Neural cell (in vitro differentiated cells): ENCODE results near the gene MAST4.

ENCODE experiments used
- EP300 ChIP-seq: fragments of 450-650 bp; conservative IDR thresholded peaks from 2 replicates; pipeline ENCODE4 v1.6.1; 2014; ENCODE audit warnings: antibody characterized with exemption, mild to moderate bottlenecking, moderate library complexity; ENCODE audit not compliant: poor library complexity, severe bottlenecking
- EZH2 ChIP-seq: fragments of 200-600, 300-800 bp; shearing (Covaris generic), sonication (generic); IDR thresholded peaks from 2 replicates; pipeline ENCODE4 v1.6.1; 2014; ENCODE audit warnings: antibody characterized with exemption, low read length, borderline replicate concordance, mild to moderate bottlenecking; ENCODE audit not compliant: insufficient read depth, poor library complexity, severe bottlenecking
- POLR2AphosphoS5 ChIP-seq: IDR thresholded peaks from 2 replicates; pipeline ENCODE4 v1.6.1; 2012
- TF ChIP-seq, protein P1 (sequence below): fragments of 450-650 bp; IDR thresholded peaks from 2 replicates; pipeline ENCODE4 v1.5.1; 2014; ENCODE audit warnings: antibody characterized with exemption, mild to moderate bottlenecking, moderate library complexity; ENCODE audit not compliant: poor library complexity, severe bottlenecking

DNA sequence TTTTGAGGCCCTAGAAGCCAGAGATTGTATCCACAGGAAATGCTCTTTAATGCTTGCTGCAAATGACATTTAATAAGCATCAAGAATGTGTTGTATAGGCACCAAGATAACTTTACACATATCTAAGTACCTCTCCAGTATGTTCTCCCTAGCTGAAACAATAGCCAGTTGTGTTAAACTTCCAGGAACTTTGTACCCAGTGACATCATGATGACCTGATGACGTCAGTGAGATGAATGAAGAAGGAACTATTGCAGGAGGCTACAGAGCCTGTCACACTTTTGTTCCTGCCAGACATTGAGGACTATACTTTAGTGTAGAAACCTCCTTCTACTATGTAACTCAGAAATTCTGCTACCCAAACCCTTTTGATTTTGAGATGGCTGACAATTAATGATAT is 470.6 kb downstream of the MAST4 start:
- no peak for TF ChIP-seq POLR2AphosphoS5
- TF ChIP-seq, protein P1, sequence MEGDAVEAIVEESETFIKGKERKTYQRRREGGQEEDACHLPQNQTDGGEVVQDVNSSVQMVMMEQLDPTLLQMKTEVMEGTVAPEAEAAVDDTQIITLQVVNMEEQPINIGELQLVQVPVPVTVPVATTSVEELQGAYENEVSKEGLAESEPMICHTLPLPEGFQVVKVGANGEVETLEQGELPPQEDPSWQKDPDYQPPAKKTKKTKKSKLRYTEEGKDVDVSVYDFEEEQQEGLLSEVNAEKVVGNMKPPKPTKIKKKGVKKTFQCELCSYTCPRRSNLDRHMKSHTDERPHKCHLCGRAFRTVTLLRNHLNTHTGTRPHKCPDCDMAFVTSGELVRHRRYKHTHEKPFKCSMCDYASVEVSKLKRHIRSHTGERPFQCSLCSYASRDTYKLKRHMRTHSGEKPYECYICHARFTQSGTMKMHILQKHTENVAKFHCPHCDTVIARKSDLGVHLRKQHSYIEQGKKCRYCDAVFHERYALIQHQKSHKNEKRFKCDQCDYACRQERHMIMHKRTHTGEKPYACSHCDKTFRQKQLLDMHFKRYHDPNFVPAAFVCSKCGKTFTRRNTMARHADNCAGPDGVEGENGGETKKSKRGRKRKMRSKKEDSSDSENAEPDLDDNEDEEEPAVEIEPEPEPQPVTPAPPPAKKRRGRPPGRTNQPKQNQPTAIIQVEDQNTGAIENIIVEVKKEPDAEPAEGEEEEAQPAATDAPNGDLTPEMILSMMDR, result no peak
- TF ChIP-seq EP300, result no peak
- TF ChIP-seq EZH2, result no peak
